ENCODE data around the gene PGLYRP2. TPM values are rescaled to one million over a fixed set of nuclear protein-coding genes. Genes with fewer than 3 reads are reported as not detected.

PGLYRP2 gene
- total and polyA plus RNA-seq, 2 of the 13 experiments (the other 11 are each of a cell fraction or from before 2014, with no cell fraction given), result 0.04 to 1.0 TPM

DNA sequence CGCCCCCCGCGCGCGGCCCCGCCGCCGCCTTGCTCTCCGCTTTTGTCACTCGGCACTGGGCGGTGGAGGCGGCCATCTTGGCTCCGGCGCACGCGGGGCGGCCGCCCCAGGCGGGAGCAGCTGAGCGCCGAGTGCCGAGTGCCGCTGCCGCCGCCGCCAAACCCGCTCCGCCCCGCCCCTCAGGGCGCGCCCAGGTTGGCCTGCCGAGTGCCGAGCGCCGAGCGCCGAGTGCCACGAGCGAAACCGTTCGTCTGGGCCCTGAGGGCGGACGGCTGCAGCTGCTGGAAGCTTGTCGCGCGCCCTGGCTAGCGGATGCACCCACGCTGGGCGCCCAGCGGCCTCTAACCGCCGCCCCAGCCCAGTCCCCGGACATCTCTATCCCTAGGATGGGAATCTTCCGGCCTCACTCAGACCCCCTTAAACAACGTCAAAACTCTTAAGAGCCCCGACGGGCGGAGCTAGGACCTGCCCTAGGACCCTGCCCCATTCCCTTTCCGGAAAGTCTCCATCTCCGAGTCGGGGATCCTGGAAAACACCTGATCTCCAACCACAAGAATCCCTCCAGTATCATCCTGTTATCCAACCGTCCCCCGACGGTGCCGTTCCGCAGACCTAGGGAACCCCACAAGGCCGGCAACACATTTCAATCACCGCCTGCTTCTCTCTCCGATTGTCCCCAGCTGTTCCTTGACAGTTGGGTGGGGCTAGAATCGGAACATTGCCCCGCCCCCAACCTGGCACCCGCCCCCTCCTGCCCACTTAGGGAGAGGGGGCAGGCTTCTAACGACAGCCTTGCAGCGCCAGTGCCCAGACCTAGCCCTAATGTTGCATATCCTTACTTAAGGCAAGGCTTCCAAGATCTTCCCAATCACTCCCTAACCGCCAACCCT, 46.4 kb downstream of the PGLYRP2 start (continued):
- TF ChIP-seq, protein P1, sequence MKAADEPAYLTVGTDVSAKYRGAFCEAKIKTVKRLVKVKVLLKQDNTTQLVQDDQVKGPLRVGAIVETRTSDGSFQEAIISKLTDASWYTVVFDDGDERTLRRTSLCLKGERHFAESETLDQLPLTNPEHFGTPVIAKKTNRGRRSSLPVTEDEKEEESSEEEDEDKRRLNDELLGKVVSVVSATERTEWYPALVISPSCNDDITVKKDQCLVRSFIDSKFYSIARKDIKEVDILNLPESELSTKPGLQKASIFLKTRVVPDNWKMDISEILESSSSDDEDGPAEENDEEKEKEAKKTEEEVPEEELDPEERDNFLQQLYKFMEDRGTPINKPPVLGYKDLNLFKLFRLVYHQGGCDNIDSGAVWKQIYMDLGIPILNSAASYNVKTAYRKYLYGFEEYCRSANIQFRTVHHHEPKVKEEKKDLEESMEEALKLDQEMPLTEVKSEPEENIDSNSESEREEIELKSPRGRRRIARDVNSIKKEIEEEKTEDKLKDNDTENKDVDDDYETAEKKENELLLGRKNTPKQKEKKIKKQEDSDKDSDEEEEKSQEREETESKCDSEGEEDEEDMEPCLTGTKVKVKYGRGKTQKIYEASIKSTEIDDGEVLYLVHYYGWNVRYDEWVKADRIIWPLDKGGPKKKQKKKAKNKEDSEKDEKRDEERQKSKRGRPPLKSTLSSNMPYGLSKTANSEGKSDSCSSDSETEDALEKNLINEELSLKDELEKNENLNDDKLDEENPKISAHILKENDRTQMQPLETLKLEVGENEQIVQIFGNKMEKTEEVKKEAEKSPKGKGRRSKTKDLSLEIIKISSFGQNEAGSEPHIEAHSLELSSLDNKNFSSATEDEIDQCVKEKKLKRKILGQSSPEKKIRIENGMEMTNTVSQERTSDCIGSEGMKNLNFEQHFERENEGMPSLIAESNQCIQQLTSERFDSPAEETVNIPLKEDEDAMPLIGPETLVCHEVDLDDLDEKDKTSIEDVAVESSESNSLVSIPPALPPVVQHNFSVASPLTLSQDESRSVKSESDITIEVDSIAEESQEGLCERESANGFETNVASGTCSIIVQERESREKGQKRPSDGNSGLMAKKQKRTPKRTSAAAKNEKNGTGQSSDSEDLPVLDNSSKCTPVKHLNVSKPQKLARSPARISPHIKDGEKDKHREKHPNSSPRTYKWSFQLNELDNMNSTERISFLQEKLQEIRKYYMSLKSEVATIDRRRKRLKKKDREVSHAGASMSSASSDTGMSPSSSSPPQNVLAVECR (CRISPR knock-in tag; IDR thresholded peaks at IDR 0.05; ENCODE audit: borderline replicate concordance), result peak; percentile 86
- TF ChIP-seq ZNF530 (CRISPR knock-in tag; IDR thresholded peaks at IDR 0.05; ENCODE audit: low read depth) (no peak), RBFOX2 (IDR thresholded peaks at IDR 0.05; ENCODE audit: low read depth, low read length) (peak; percentile 79), RBM22 (optimal IDR thresholded peaks at IDR 0.05; ENCODE audit: low read length) (no peak), ZNF777 (CRISPR knock-in tag; IDR thresholded peaks at IDR 0.05) (peak; percentile 98), ZNF331 (CRISPR knock-in tag; IDR thresholded peaks at IDR 0.05) (peak; percentile 91), TP53 (CRISPR knock-in tag; conservative IDR thresholded peaks at IDR 0.05) (no peak), FOXC1 (CRISPR knock-in tag; IDR thresholded peaks at IDR 0.05; ENCODE audit: borderline replicate concordance) (no peak), XRCC5 (optimal IDR thresholded peaks at IDR 0.05; ENCODE audit: low read length) (peak; percentile 100), ZNF616 (CRISPR knock-in tag; IDR thresholded peaks at IDR 0.05; ENCODE audit: low read depth) (no peak), ZFP36L2 (CRISPR knock-in tag; IDR thresholded peaks at IDR 0.05) (no peak), HNF4A (CRISPR knock-in tag; IDR thresholded peaks at IDR 0.05) (no peak), ZFP62 (CRISPR knock-in tag; IDR thresholded peaks at IDR 0.05) (no peak), KAT8 (CRISPR knock-in tag; IDR thresholded peaks at IDR 0.05) (peak; percentile 63; the same call in 1 of the 2 replicates), HOXD1 (CRISPR knock-in tag; IDR thresholded peaks at IDR 0.05) (0 out of 2 replicates have a peak, but pooled peaks have one; percentile 5)
- TF ChIP-seq, protein P2, sequence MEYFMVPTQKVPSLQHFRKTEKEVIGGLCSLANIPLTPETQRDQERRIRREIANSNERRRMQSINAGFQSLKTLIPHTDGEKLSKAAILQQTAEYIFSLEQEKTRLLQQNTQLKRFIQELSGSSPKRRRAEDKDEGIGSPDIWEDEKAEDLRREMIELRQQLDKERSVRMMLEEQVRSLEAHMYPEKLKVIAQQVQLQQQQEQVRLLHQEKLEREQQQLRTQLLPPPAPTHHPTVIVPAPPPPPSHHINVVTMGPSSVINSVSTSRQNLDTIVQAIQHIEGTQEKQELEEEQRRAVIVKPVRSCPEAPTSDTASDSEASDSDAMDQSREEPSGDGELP (IDR thresholded peaks at IDR 0.05; ENCODE audit: borderline replicate concordance, low read depth), result peak; percentile 88
- TF ChIP-seq, protein P3, sequence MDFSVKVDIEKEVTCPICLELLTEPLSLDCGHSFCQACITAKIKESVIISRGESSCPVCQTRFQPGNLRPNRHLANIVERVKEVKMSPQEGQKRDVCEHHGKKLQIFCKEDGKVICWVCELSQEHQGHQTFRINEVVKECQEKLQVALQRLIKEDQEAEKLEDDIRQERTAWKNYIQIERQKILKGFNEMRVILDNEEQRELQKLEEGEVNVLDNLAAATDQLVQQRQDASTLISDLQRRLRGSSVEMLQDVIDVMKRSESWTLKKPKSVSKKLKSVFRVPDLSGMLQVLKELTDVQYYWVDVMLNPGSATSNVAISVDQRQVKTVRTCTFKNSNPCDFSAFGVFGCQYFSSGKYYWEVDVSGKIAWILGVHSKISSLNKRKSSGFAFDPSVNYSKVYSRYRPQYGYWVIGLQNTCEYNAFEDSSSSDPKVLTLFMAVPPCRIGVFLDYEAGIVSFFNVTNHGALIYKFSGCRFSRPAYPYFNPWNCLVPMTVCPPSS (IDR thresholded peaks at IDR 0.05), result no peak
- TF ChIP-seq, protein P4, sequence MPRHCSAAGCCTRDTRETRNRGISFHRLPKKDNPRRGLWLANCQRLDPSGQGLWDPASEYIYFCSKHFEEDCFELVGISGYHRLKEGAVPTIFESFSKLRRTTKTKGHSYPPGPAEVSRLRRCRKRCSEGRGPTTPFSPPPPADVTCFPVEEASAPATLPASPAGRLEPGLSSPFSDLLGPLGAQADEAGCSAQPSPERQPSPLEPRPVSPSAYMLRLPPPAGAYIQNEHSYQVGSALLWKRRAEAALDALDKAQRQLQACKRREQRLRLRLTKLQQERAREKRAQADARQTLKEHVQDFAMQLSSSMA (CRISPR knock-in tag; IDR thresholded peaks at IDR 0.05), result peak; percentile 96
- TF ChIP-seq, protein P5, sequence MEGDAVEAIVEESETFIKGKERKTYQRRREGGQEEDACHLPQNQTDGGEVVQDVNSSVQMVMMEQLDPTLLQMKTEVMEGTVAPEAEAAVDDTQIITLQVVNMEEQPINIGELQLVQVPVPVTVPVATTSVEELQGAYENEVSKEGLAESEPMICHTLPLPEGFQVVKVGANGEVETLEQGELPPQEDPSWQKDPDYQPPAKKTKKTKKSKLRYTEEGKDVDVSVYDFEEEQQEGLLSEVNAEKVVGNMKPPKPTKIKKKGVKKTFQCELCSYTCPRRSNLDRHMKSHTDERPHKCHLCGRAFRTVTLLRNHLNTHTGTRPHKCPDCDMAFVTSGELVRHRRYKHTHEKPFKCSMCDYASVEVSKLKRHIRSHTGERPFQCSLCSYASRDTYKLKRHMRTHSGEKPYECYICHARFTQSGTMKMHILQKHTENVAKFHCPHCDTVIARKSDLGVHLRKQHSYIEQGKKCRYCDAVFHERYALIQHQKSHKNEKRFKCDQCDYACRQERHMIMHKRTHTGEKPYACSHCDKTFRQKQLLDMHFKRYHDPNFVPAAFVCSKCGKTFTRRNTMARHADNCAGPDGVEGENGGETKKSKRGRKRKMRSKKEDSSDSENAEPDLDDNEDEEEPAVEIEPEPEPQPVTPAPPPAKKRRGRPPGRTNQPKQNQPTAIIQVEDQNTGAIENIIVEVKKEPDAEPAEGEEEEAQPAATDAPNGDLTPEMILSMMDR (CRISPR knock-in tag; IDR thresholded peaks at IDR 0.05), result no peak; the same call in 1 of the 2 replicates
- TF ChIP-seq, protein P6, sequence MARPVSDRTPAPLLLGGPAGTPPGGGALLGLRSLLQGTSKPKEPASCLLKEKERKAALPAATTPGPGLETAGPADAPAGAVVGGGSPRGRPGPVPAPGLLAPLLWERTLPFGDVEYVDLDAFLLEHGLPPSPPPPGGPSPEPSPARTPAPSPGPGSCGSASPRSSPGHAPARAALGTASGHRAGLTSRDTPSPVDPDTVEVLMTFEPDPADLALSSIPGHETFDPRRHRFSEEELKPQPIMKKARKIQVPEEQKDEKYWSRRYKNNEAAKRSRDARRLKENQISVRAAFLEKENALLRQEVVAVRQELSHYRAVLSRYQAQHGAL (CRISPR knock-in tag; IDR thresholded peaks at IDR 0.05; ENCODE audit: not compliant biosample characterization), result no peak
